GM10248 (cell line): Measurements from ENCODE around the gene MUSK.
"Not testable (repeated sequence)": the region's sequence is repeated elsewhere in the genome, so short reads cannot be mapped to it uniquely, and the experiment has no call there.

Experiments used
- CTCF ChIA-PET: fragments of 300-600 bp; sonication (Branson Sonifier 250); formaldehyde crosslinking; extraction: SDS; loops from one replicate; lab custom pipeline; 2021; ENCODE audit warnings: antibody characterized with exemption; lab: Yijun Ruan, JAX
- POLR2A ChIA-PET: fragments of 350-650 bp; sonication (Branson Sonifier 250); formaldehyde crosslinking; extraction: SDS; loops from one replicate; lab custom pipeline; 2020; ENCODE audit warnings: antibody characterized with exemption; lab: Yijun Ruan, JAX
- DNase-seq: peaks from one replicate; pipeline ENCODE4 v3.0.0; 2012; ENCODE audit errors: extremely low spot score
- CTCF ChIP-seq: IDR thresholded peaks from 2 replicates; pipeline ENCODE4 v1.5.1; 2012; ENCODE audit warnings: mild to moderate bottlenecking, low read depth; ENCODE audit errors: extremely low read depth, missing control alignments, control extremely low read depth

Gene MUSK

DNA sequence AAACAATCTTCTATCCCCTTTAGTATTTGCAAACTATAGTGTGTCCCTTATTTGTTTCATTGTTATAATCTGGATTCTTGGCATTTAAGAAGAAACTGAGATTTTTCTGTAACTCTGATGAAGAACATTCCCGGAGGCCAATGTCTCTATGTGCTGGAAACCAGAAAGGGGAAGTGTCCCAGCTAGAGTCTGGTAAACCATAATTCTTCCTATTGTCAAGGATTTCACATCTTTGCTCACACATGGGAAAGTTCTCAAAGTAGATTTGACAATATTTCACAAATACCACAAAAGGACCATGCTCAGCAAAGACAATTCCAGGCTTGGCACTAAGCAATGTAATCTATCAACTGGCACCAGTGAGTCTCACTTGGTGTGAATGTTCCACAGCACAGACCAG lies 146.8 kb downstream of the MUSK start:
- no peak for TF ChIP-seq CTCF
- ChIA-PET POLR2A (no interaction called here), CTCF (no interaction called here)
- DNase-seq, result no peak

DNA sequence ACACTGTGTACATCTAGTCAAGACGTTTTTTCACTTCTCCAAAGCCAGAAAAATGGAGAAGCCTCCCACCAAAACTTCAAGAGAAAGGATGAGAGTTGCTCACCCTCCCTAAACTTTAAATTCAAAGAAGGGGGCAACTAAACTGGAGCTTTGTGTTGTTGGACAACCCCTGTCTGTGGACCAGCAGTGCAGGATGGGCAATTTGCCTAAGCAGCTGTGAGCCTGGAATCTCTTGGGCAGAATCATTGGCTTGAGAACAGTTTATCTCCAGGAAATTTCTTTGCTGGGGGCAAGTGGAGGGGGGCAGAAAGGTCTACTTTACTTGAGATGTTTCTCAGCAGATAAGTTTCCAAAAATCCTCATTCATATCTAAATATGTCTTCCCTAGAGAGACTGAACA lies 151.8 kb downstream of the MUSK start:
- ChIA-PET POLR2A (no interaction called here), CTCF (interaction anchor here (1.3 kb wide), 1 partner anchor 18 kb away, joined by 3 read pairs; no protein-coding TSS in a partner anchor)
- TF ChIP-seq CTCF, result no peak
- no peak for DNase-seq

GRCh38 chr9:110821064-110821463 lies 152.5 kb downstream of the MUSK start:
- CTCF ChIA-PET, result no interaction called here
- POLR2A ChIA-PET, result no interaction called here
- peak; percentile 32 for DNase-seq
- TF ChIP-seq CTCF, result no peak

GRCh38 chr9:110825129-110825528 lies 156.5 kb downstream of the MUSK start:
- POLR2A ChIA-PET, DNase-seq, CTCF ChIA-PET: not testable (repeated sequence)

DNA sequence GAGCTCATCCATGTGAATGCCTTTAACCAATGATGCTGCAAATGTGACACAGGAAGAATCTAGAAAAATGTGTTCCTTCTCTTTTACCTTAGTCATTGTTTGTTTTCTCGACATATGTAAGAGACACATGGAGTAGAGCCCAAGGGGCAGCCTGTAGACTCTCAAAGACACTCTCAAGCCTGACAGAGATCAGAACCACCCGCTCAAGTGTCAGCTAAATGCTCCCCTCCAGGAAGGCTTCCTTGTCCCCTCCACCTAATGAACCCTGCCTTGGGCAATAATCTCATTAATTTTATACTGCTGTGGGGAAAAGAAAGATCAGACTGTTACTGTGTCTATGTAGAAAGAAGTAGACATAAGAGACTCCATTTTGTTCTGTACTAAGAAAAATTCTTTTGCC lies 157.4 kb downstream of the MUSK start:
- no peak for TF ChIP-seq CTCF
- CTCF ChIA-PET, result no interaction called here
- POLR2A ChIA-PET, result no interaction called here
- DNase-seq, result no peak

- CTCF ChIA-PET, POLR2A ChIA-PET, DNase-seq: not testable (repeated sequence)
Measured at GRCh38 chr9:110826400-110826799, 157.8 kb downstream of the MUSK start.

DNA sequence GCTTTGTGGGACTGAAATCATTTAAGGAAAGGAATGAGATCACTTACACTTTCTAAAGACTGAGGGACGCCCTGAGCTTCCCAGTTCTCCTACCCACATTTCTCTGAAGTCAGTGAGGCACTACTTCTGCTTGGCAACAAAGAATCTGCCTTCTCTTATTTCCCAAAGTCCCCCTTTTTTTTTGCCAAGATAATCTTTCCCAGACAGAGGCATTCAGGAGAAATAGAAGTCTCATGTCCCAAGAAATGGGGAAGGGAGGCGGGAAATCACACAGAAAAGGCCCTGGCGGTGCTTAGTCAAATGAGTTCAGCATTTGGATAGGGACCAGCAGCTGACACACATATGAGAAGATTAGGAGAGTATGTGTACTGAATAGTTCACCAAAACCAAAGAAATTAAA lies 159.7 kb downstream of the MUSK start:
- CTCF ChIA-PET, result no interaction called here
- no peak for DNase-seq
- TF ChIP-seq CTCF, result no peak
- POLR2A ChIA-PET, result no interaction called here

DNA sequence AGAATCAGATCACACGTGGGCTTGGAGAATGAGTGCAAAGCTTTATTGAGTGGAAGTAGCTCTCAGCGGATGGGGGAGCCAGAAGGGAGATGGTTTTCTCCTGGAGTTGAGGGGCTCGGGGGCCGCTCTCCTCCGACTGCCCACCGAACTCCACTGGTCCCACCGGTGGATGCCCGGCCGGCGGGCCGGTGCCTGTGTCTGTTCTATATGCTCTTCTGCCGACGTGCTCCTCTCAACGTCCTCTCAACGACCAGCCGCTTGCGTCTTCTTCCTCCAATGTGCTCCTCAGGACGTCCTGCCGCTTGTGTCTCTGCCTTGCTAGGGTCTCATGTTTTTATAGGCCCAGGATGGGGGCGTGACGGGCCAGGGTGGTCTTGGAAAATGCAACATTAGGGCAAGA lies 161.9 kb downstream of the MUSK start:
- POLR2A ChIA-PET, result no interaction called here
- CTCF ChIA-PET, result no interaction called here
- no peak for DNase-seq
- no peak for TF ChIP-seq CTCF
